Vagina (tissue), 2 donors: ENCODE data around the gene FREM2. TPM values are rescaled to one million over a fixed set of nuclear protein-coding genes. Genes with fewer than 3 reads are reported as not detected.

Experiments used
- DNase-seq, 2 donors: peaks; one replicate each; pipeline ENCODE4 v3.0.0-alpha.2; 2017; ENCODE audit errors: extremely low spot score in 2 of 2
- H3K27ac ChIP-seq: fragments of 200-600 bp; sonication (generic); one replicate; pipeline ENCODE4 v1.5.1; 2019
- H3K27me3 ChIP-seq: fragments of 200-600 bp; sonication (generic); one replicate; pipeline ENCODE4 v1.5.1; 2019
- H3K36me3 ChIP-seq, 2 donors: fragments of 200-600 bp; sonication (generic); one replicate each; pipeline ENCODE4 v1.5.1; 2017 to 2019
- H3K4me1 ChIP-seq: fragments of 200-600 bp; sonication (generic); one replicate; pipeline ENCODE4 v1.5.1; 2019
- H3K4me3 ChIP-seq, 2 donors: fragments of 200-600 bp; sonication (generic); 1 replicate in 1 of 2; 2 replicates in 1 of 2; pipeline ENCODE4 v1.5.1; 2016 to 2019
- H3K9me3 ChIP-seq: fragments of 200-600 bp; sonication (generic); one replicate; pipeline ENCODE4 v1.5.1; 2019
- CTCF ChIP-seq, 3 experiments: fragments of 450-650 bp in 2 of 3; fragments of 200-600 bp in 1 of 3; sonication (generic) in 1 of 3; IDR thresholded peaks; one replicate each; pipeline ENCODE4 v1.5.1; 2017 to 2019; ENCODE audit warnings: antibody characterized with exemption in 3 of 3, mild to moderate bottlenecking in 2 of 3, moderate library complexity in 2 of 3
- POLR2A ChIP-seq, 2 donors: fragments of 450-650 bp; IDR thresholded peaks; one replicate each; pipeline ENCODE4 v1.6.1; 2017; ENCODE audit warnings: antibody characterized with exemption in 2 of 2, mild to moderate bottlenecking in 2 of 2, moderate library complexity in 2 of 2
- POLR2AphosphoS5 ChIP-seq, 2 donors: sonication (generic); formaldehyde crosslinking; IDR thresholded peaks; one replicate each; pipeline ENCODE4 v1.9.0; 2017; ENCODE audit warnings: antibody characterized with exemption in 2 of 2, mild to moderate bottlenecking in 2 of 2, low read depth in 1 of 2; ENCODE audit not compliant: insufficient read depth in 1 of 2
- intact Hi-C: fragments of 100-400 bp; cut with DNase I; formaldehyde crosslinking; loops from one replicate; pipeline ENCODE4 v1.15.1; 2023
- total RNA-seq: library from RNA; depleted of rRNA; stranded (reverse); fragments of >200 nt; gene quantifications from one replicate; pipeline ENCODE4 v1.2.3, GENCODE V29; 2016

Gene FREM2
- total RNA-seq, 1 donor from 2014 or later, result 0.98 TPM

GRCh38 chr13:38758277-38758676, 71.4 kb downstream of the FREM2 start:
- intact Hi-C loops, result no loop called here
- no peak for DNase-seq

GRCh38 chr13:38759390-38759789, 72.5 kb downstream of the FREM2 start:
- TF ChIP-seq POLR2AphosphoS5 (IDR thresholded peaks at IDR 0.05; ENCODE audit: insufficient read depth in 1 of 2, low read depth in 1 of 2), result no peak
- intact Hi-C loops, result no loop called here
- Histone ChIP-seq H3K4me3 (no peak overlapping the region), H3K36me3 (no peaks in the 10 kb centered on the region), H3K9me3 (no peaks in the 10 kb centered on the region), H3K27me3 (no peaks in the 10 kb centered on the region), H3K27ac (no peak overlapping the region), H3K4me1 (no peaks in the 10 kb centered on the region)
- DNase-seq, result no peak

More at GRCh38 chr13:38758277-38758676, 71.4 kb downstream of the FREM2 start:
- H3K4me3 ChIP-seq, result no peak overlapping the region
- TF ChIP-seq CTCF (IDR thresholded peaks at IDR 0.05) (no peak), POLR2A (IDR thresholded peaks at IDR 0.05) (no peak), POLR2AphosphoS5 (IDR thresholded peaks at IDR 0.05; ENCODE audit: insufficient read depth in 1 of 2, low read depth in 1 of 2) (no peak)
- H3K27ac ChIP-seq, result no peak overlapping the region
- H3K9me3 ChIP-seq, result no peaks in the 10 kb centered on the region
- H3K36me3 ChIP-seq, result no peaks in the 10 kb centered on the region
- no peaks in the 10 kb centered on the region for H3K27me3 ChIP-seq
- H3K4me1 ChIP-seq, result no peaks in the 10 kb centered on the region

- no peaks in the 10 kb centered on the region for H3K36me3 ChIP-seq
- intact Hi-C loops, result no loop called here
- H3K9me3 ChIP-seq, result no peaks in the 10 kb centered on the region
- H3K27ac ChIP-seq, result no peak overlapping the region
- no peak overlapping the region for H3K4me3 ChIP-seq
- TF ChIP-seq POLR2AphosphoS5 (IDR thresholded peaks at IDR 0.05; ENCODE audit: insufficient read depth in 1 of 2, low read depth in 1 of 2) (no peak), CTCF (IDR thresholded peaks at IDR 0.05) (peak in 2 of 3 experiments; percentile 14 to 32)
- no peak for DNase-seq
- no peaks in the 10 kb centered on the region for H3K27me3 ChIP-seq
- no peaks in the 10 kb centered on the region for H3K4me1 ChIP-seq
Measured at GRCh38 chr13:38763446-38764381, 76.8 kb downstream of the FREM2 start.

- TF ChIP-seq CTCF (IDR thresholded peaks at IDR 0.05), result no peak
- TF ChIP-seq POLR2AphosphoS5 (IDR thresholded peaks at IDR 0.05; ENCODE audit: insufficient read depth in 1 of 2, low read depth in 1 of 2), result no peak
- no peak for TF ChIP-seq POLR2A (IDR thresholded peaks at IDR 0.05)
- no peaks in the 10 kb centered on the region for H3K27me3 ChIP-seq
- intact Hi-C loops, result no loop called here
- H3K27ac ChIP-seq, result no peak overlapping the region
- no peak overlapping the region for H3K4me3 ChIP-seq
- no peaks in the 10 kb centered on the region for H3K36me3 ChIP-seq
- no peaks in the 10 kb centered on the region for H3K9me3 ChIP-seq
- no peaks in the 10 kb centered on the region for H3K4me1 ChIP-seq
- no peak for DNase-seq
Measured at GRCh38 chr13:38766799-38767198, 79.9 kb downstream of the FREM2 start.

- no peaks in the 10 kb centered on the region for H3K9me3 ChIP-seq
- TF ChIP-seq POLR2AphosphoS5 (IDR thresholded peaks at IDR 0.05; ENCODE audit: insufficient read depth in 1 of 2, low read depth in 1 of 2), result no peak
- H3K36me3 ChIP-seq, result no peaks in the 10 kb centered on the region
- no peaks in the 10 kb centered on the region for H3K27me3 ChIP-seq
- intact Hi-C loops, result no loop called here
- DNase-seq, result no peak
- no peak overlapping the region for H3K27ac ChIP-seq
- no peak overlapping the region for H3K4me3 ChIP-seq
- H3K4me1 ChIP-seq, result no peaks in the 10 kb centered on the region
Measured at GRCh38 chr13:38767506-38768265, 80.8 kb downstream of the FREM2 start.
